ENCODE data around the gene SMIM13.

- TF ChIP-seq, protein P1, sequence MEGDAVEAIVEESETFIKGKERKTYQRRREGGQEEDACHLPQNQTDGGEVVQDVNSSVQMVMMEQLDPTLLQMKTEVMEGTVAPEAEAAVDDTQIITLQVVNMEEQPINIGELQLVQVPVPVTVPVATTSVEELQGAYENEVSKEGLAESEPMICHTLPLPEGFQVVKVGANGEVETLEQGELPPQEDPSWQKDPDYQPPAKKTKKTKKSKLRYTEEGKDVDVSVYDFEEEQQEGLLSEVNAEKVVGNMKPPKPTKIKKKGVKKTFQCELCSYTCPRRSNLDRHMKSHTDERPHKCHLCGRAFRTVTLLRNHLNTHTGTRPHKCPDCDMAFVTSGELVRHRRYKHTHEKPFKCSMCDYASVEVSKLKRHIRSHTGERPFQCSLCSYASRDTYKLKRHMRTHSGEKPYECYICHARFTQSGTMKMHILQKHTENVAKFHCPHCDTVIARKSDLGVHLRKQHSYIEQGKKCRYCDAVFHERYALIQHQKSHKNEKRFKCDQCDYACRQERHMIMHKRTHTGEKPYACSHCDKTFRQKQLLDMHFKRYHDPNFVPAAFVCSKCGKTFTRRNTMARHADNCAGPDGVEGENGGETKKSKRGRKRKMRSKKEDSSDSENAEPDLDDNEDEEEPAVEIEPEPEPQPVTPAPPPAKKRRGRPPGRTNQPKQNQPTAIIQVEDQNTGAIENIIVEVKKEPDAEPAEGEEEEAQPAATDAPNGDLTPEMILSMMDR (IDR thresholded peaks at IDR 0.05) = no peak
- TF ChIP-seq POLR2AphosphoS2 (conservative IDR thresholded peaks at IDR 0.05; ENCODE audit: low read length) = no peak
Observed at GRCh38 chr6:11055127-11055627, 38.5 kb upstream of the SMIM13 start.

All from A549 (cell line).